HTERT RPE-1 (cell line): ENCODE results near the gene HSFX2.
"Not testable (repeated sequence)": the region's sequence is repeated elsewhere in the genome, so short reads cannot be mapped to it uniquely, and the experiment has no call there.

Experiments
- in situ Hi-C: fragments of 300-500 bp; cut with MboI; formaldehyde crosslinking; loops from 4 replicates; pipeline ENCODE4 v1.14.3; 2020; ENCODE audit warnings: low sequenced_read_pairs

The HSFX2 gene

GRCh38 chrX:149595214-149595613, at the start of gene HSFX2:
HSFX2 (minus strand) TSS chrX:149595314; CDS start chrX:149594700, 614 bp downstream.
- in situ Hi-C loops: not testable (repeated sequence)

GRCh38 chrX:149643496-149643895, 48.4 kb upstream of the HSFX2 start:
- in situ Hi-C loops: no loop called here

GRCh38 chrX:149641835-149642234, 46.7 kb upstream of the HSFX2 start:
- in situ Hi-C loops: no loop called here

- in situ Hi-C loops: no loop called here
Observed at GRCh38 chrX:149641432-149641831, 46.3 kb upstream of the HSFX2 start.

- in situ Hi-C loops: no loop called here
Observed at GRCh38 chrX:149639568-149639967, 44.5 kb upstream of the HSFX2 start.

GRCh38 chrX:149638860-149639259, 43.7 kb upstream of the HSFX2 start:
- in situ Hi-C loops: no loop called here

- in situ Hi-C loops: no loop called here
Observed at GRCh38 chrX:149633511-149633910, 38.4 kb upstream of the HSFX2 start.

- in situ Hi-C loops: no loop called here
Observed at GRCh38 chrX:149631234-149632165, 36.4 kb upstream of the HSFX2 start, which contains the start of gene TMEM185A. TMEM185A (minus strand) TSS chrX:149631792; CDS start chrX:149631580, 212 bp downstream.

- in situ Hi-C loops: no loop called here
Observed at GRCh38 chrX:149630681-149631233, 35.6 kb upstream of the HSFX2 start.

- in situ Hi-C loops: no loop called here
Observed at GRCh38 chrX:149629730-149630387, 34.7 kb upstream of the HSFX2 start.

- in situ Hi-C loops: no loop called here
Observed at GRCh38 chrX:149628768-149629167, 33.7 kb upstream of the HSFX2 start.

- in situ Hi-C loops: no loop called here
Observed at GRCh38 chrX:149628280-149628679, 33.2 kb upstream of the HSFX2 start.

GRCh38 chrX:149626829-149627228, 31.7 kb upstream of the HSFX2 start:
- in situ Hi-C loops: not testable (repeated sequence)

- in situ Hi-C loops: not testable (repeated sequence)
Observed at GRCh38 chrX:149619662-149620061, 24.5 kb upstream of the HSFX2 start.

- in situ Hi-C loops: no loop called here
Observed at GRCh38 chrX:149618871-149619270, 23.8 kb upstream of the HSFX2 start.

GRCh38 chrX:149611623-149612175, 16.6 kb upstream of the HSFX2 start:
- in situ Hi-C loops: no loop called here

GRCh38 chrX:149610511-149610910, 15.4 kb upstream of the HSFX2 start:
- in situ Hi-C loops: no loop called here

GRCh38 chrX:149607699-149608098, 12.6 kb upstream of the HSFX2 start:
- in situ Hi-C loops: no loop called here

- in situ Hi-C loops: not testable (repeated sequence)
Observed at GRCh38 chrX:149605248-149605885, 10.3 kb upstream of the HSFX2 start.

GRCh38 chrX:149598603-149599002, 3.5 kb upstream of the HSFX2 start:
- in situ Hi-C loops: not testable (repeated sequence)

GRCh38 chrX:149595943-149596342, 829 bp upstream of the HSFX2 start:
- in situ Hi-C loops: not testable (repeated sequence)
